HCT116 (cell line): ENCODE data around the gene KCNH6. TPM values are rescaled to one million over a fixed set of nuclear protein-coding genes. Genes with fewer than 3 reads are reported as not detected.

Experiments
- ATAC-seq: fragments of 200-7000 bp; cut with Tn5 transposase; 2 replicates; pipeline ENCODE4 v1.9.1; 2020; ENCODE audit warnings: mild to moderate bottlenecking, moderate library complexity
- BruUV-seq: library from RNA; stranded (reverse); fragments of 400-500 nt; replicated peaks from 2 replicates; lab custom pipeline; 2021; lab: Mats Ljungman, UMichigan
- CTCF ChIA-PET: fragments of 300-600 bp; sonication (Branson Sonifier 250); formaldehyde crosslinking; loops from one replicate; lab custom pipeline; 2021; ENCODE audit warnings: antibody characterized with exemption; lab: Charles Lee
- POLR2A ChIA-PET: fragments of 300-600, 350-600 bp; sonication (Branson Sonifier 250); formaldehyde crosslinking; loops from one replicate; lab custom pipeline; 2021; ENCODE audit warnings: antibody characterized with exemption; lab: Charles Lee
- RAD21 ChIA-PET, 2 experiments: fragments of 300-600 bp; sonication (Branson Sonifier 250); formaldehyde crosslinking; loops; one replicate each; lab custom pipeline; 2023; ENCODE audit warnings: low total read pairs in 2 of 2; ENCODE audit not compliant: uncharacterized antibody in 2 of 2, unreplicated experiment in 2 of 2, low non-redundant PET in 1 of 2; lab: Charles Lee
- DNase-seq: peaks from one replicate; pipeline ENCODE4 v3.0.0-alpha.2; 2010; ENCODE audit warnings: low read depth, low spot score
- H2AFZ ChIP-seq: fragments of 200-600 bp; shearing (Covaris generic), sonication (generic); 2 replicates; pipeline ENCODE4 v1.6.1; 2017; ENCODE audit warnings: low read depth, mixed run types, mixed read lengths, antibody characterized with exemption, low read length; ENCODE audit not compliant: poor library complexity, severe bottlenecking
- H3K27ac ChIP-seq: 2 replicates; pipeline ENCODE4 v1.5.1; 2012; ENCODE audit warnings: low read depth, low read length
- H3K27me3 ChIP-seq: fragments of 200-600 bp; sonication (generic); 2 replicates; pipeline ENCODE4 v1.6.1; 2016; ENCODE audit warnings: mixed run types, low read length, mixed read lengths; ENCODE audit not compliant: insufficient read depth
- H3K36me3 ChIP-seq, 2 experiments: fragments of 200-500 bp in 1 of 2; fragments of 200-600 bp in 1 of 2; sonication (Bioruptor generic) in 1 of 2; sonication (generic) in 1 of 2; 2 replicates each; pipeline versions ENCODE4 v1.5.1 to v1.6.1; 2014 to 2016; ENCODE audit warnings: low read length in 2 of 2, inconsistent platforms in 1 of 2, mixed read lengths in 1 of 2, mixed run types in 1 of 2; ENCODE audit not compliant: insufficient read depth in 2 of 2, control insufficient read depth in 1 of 2
- H3K4me1 ChIP-seq, 2 experiments: fragments of 200-600 bp in 1 of 2; sonication (generic) in 1 of 2; 2 replicates each; pipeline versions ENCODE4 v1.5.1 to v1.6.1; 2012 to 2017; ENCODE audit warnings: low read length in 2 of 2, inconsistent platforms in 1 of 2, mild to moderate bottlenecking in 1 of 2, mixed read lengths in 1 of 2, mixed run types in 1 of 2, moderate library complexity in 1 of 2; ENCODE audit not compliant: insufficient read depth in 2 of 2, control insufficient read depth in 1 of 2
- H3K4me2 ChIP-seq: fragments of 200-600 bp; sonication (generic); 2 replicates; pipeline ENCODE4 v1.6.1; 2017; ENCODE audit warnings: mixed run types, low read length, mixed read lengths
- H3K4me3 ChIP-seq, 2 experiments: fragments of 200-600 bp in 1 of 2; sonication (generic) in 1 of 2; replicated peaks in 1 of 2; 2 replicates each; pipeline ENCODE4 v1.5.1; 2011 to 2016; ENCODE audit warnings: low read length in 2 of 2, control low read depth in 1 of 2, low read depth in 1 of 2, mild to moderate bottlenecking in 1 of 2, mixed read lengths in 1 of 2, mixed run types in 1 of 2
- H3K79me2 ChIP-seq: fragments of 200-600 bp; sonication (generic); 2 replicates; pipeline ENCODE4 v1.6.1; 2017; ENCODE audit warnings: mild to moderate bottlenecking, mixed run types, low read length, moderate library complexity, mixed read lengths; ENCODE audit not compliant: insufficient read depth
- H3K9ac ChIP-seq: fragments of 200-600 bp; sonication (generic); 2 replicates; pipeline ENCODE4 v1.6.1; 2016; ENCODE audit warnings: low read length, mixed read lengths
- H3K9me2 ChIP-seq: fragments of 200-600 bp; sonication (generic), shearing (Covaris generic); 2 replicates; pipeline ENCODE4 v1.6.1; 2017; ENCODE audit warnings: mixed run types, mild to moderate bottlenecking, moderate library complexity; ENCODE audit not compliant: insufficient read depth
- H3K9me3 ChIP-seq, 2 experiments: fragments of 200-500 bp in 1 of 2; fragments of 200-600 bp in 1 of 2; sonication (Bioruptor generic) in 1 of 2; sonication (generic) in 1 of 2; 2 replicates each; pipeline ENCODE4 v1.6.1; 2014 to 2017; ENCODE audit warnings: low read length in 2 of 2, mixed read lengths in 2 of 2, inconsistent platforms in 1 of 2, low read depth in 1 of 2, mild to moderate bottlenecking in 1 of 2, mixed run types in 1 of 2, moderate library complexity in 1 of 2; ENCODE audit not compliant: control insufficient read depth in 1 of 2, insufficient read depth in 1 of 2
- H4K20me1 ChIP-seq: fragments of 200-600 bp; sonication (generic), shearing (Covaris generic); 2 replicates; pipeline ENCODE4 v1.6.1; 2017; ENCODE audit warnings: mixed run types, mild to moderate bottlenecking, moderate library complexity; ENCODE audit not compliant: insufficient read depth
- CEBPB ChIP-seq: IDR thresholded peaks from 2 replicates; pipeline ENCODE4 v1.6.1; 2012; ENCODE audit warnings: low read depth
- EGR1 ChIP-seq: IDR thresholded peaks from 2 replicates; pipeline ENCODE4 v1.6.1; 2012; ENCODE audit warnings: low read depth
- EZH2phosphoT487 ChIP-seq: fragments of 200-600 bp; IDR thresholded peaks from 2 replicates; pipeline ENCODE4 v1.6.1; 2018; ENCODE audit warnings: antibody characterized with exemption, borderline replicate concordance
- POLR2A ChIP-seq: IDR thresholded peaks from 2 replicates; pipeline ENCODE4 v1.7.0; 2011; ENCODE audit warnings: borderline replicate concordance; ENCODE audit not compliant: insufficient read depth, insufficient read length; ENCODE audit errors: extremely low read depth
- POLR2AphosphoS5 ChIP-seq: IDR thresholded peaks from 2 replicates; pipeline ENCODE4 v1.6.1; 2011; ENCODE audit warnings: mild to moderate bottlenecking, low read depth, low read length, moderate library complexity
- TCF7L2 ChIP-seq: IDR thresholded peaks from 2 replicates; pipeline ENCODE4 v1.7.0; 2011; ENCODE audit warnings: borderline replicate concordance, inconsistent platforms; ENCODE audit not compliant: insufficient read depth, insufficient read length; ENCODE audit errors: extremely low read depth
- ZFX ChIP-seq: fragments of 450-650 bp; IDR thresholded peaks from 2 replicates; pipeline ENCODE4 v1.6.1; 2017
- ZNF274 ChIP-seq: fragments of 200-500 bp; sonication (Bioruptor generic); IDR thresholded peaks from 2 replicates; pipeline ENCODE4 v1.6.1; 2014; ENCODE audit warnings: mild to moderate bottlenecking, low read depth, low read length, inconsistent platforms
- intact Hi-C: fragments of 100-400 bp; cut with micrococcal nuclease; formaldehyde crosslinking; loops from 2 replicates; pipeline ENCODE4 v1.10.0; 2022
- total RNA-seq: library from RNA; stranded (reverse); gene quantifications from one replicate; pipeline ENCODE4 v1.2.1, GENCODE V29; 2021; ENCODE audit not compliant: unreplicated experiment
- TF ChIP-seq, protein P1 (sequence below): IDR thresholded peaks from 2 replicates; pipeline ENCODE4 v1.6.1; 2012; ENCODE audit warnings: low read depth
- TF ChIP-seq, protein P2 (sequence below): IDR thresholded peaks from 2 replicates; pipeline ENCODE4 v1.6.1; 2012
- TF ChIP-seq, protein P3 (sequence below), 3 experiments: fragments of 200-600 bp in 1 of 3; sonication (generic) in 1 of 3; IDR thresholded peaks in 2 of 3; conservative IDR thresholded peaks in 1 of 3; 2 replicates each; pipeline ENCODE4 v1.5.1; 2012 to 2017; ENCODE audit warnings: low read depth in 2 of 3, low read length in 2 of 3, antibody characterized with exemption in 1 of 3, borderline replicate concordance in 1 of 3, control low read depth in 1 of 3, mild to moderate bottlenecking in 1 of 3, mixed read lengths in 1 of 3, mixed run types in 1 of 3, moderate library complexity in 1 of 3; ENCODE audit not compliant: insufficient read depth in 1 of 3
- TF ChIP-seq, protein P4 (sequence below): IDR thresholded peaks from 2 replicates; pipeline ENCODE4 v1.6.1; 2011; ENCODE audit warnings: mild to moderate bottlenecking, low read length, moderate library complexity; ENCODE audit not compliant: insufficient replicate concordance; ENCODE audit errors: extremely low read depth

The KCNH6 gene
- total RNA-seq, 1 experiment from 2014 or later: not detected

DNA sequence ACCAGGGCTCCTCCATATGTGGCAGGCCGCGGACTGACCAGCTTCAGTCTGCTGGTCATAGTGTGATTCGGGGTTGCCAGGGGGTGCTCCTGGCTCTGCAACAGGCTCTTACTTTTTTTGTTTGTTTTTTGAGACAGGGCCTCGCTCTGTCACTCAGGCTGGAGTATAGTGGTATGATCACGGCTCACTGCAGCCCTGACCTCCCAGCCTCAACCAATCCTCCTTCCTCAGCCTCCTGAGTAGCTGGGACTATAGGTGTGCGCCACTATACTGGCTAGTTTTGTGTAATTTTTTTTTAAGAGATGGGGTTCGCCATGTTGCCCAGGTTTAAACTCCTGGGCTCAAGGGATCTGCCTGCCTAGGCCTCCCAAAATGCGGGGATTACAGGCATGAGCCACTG, 11.8 kb upstream of the KCNH6 start:
- TF ChIP-seq, protein P1, sequence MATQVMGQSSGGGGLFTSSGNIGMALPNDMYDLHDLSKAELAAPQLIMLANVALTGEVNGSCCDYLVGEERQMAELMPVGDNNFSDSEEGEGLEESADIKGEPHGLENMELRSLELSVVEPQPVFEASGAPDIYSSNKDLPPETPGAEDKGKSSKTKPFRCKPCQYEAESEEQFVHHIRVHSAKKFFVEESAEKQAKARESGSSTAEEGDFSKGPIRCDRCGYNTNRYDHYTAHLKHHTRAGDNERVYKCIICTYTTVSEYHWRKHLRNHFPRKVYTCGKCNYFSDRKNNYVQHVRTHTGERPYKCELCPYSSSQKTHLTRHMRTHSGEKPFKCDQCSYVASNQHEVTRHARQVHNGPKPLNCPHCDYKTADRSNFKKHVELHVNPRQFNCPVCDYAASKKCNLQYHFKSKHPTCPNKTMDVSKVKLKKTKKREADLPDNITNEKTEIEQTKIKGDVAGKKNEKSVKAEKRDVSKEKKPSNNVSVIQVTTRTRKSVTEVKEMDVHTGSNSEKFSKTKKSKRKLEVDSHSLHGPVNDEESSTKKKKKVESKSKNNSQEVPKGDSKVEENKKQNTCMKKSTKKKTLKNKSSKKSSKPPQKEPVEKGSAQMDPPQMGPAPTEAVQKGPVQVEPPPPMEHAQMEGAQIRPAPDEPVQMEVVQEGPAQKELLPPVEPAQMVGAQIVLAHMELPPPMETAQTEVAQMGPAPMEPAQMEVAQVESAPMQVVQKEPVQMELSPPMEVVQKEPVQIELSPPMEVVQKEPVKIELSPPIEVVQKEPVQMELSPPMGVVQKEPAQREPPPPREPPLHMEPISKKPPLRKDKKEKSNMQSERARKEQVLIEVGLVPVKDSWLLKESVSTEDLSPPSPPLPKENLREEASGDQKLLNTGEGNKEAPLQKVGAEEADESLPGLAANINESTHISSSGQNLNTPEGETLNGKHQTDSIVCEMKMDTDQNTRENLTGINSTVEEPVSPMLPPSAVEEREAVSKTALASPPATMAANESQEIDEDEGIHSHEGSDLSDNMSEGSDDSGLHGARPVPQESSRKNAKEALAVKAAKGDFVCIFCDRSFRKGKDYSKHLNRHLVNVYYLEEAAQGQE: no peak
- TF ChIP-seq ZNF274 (no peak), TCF7L2 (no peak), EZH2phosphoT487 (no peak), POLR2AphosphoS5 (no peak), CEBPB (no peak), POLR2A (no peak), EGR1 (no peak), ZFX (no peak)
- TF ChIP-seq, protein P2, sequence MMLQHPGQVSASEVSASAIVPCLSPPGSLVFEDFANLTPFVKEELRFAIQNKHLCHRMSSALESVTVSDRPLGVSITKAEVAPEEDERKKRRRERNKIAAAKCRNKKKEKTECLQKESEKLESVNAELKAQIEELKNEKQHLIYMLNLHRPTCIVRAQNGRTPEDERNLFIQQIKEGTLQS: no peak
- TF ChIP-seq, protein P3, sequence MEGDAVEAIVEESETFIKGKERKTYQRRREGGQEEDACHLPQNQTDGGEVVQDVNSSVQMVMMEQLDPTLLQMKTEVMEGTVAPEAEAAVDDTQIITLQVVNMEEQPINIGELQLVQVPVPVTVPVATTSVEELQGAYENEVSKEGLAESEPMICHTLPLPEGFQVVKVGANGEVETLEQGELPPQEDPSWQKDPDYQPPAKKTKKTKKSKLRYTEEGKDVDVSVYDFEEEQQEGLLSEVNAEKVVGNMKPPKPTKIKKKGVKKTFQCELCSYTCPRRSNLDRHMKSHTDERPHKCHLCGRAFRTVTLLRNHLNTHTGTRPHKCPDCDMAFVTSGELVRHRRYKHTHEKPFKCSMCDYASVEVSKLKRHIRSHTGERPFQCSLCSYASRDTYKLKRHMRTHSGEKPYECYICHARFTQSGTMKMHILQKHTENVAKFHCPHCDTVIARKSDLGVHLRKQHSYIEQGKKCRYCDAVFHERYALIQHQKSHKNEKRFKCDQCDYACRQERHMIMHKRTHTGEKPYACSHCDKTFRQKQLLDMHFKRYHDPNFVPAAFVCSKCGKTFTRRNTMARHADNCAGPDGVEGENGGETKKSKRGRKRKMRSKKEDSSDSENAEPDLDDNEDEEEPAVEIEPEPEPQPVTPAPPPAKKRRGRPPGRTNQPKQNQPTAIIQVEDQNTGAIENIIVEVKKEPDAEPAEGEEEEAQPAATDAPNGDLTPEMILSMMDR (IDR thresholded peaks at IDR 0.05 in 2 of 3, conservative IDR thresholded peaks at IDR 0.05 in 1 of 3; ENCODE audit: borderline replicate concordance in 1 of 3, insufficient read depth in 1 of 3, low read depth in 2 of 3, low read length in 2 of 3): no peak
- TF ChIP-seq, protein P4, sequence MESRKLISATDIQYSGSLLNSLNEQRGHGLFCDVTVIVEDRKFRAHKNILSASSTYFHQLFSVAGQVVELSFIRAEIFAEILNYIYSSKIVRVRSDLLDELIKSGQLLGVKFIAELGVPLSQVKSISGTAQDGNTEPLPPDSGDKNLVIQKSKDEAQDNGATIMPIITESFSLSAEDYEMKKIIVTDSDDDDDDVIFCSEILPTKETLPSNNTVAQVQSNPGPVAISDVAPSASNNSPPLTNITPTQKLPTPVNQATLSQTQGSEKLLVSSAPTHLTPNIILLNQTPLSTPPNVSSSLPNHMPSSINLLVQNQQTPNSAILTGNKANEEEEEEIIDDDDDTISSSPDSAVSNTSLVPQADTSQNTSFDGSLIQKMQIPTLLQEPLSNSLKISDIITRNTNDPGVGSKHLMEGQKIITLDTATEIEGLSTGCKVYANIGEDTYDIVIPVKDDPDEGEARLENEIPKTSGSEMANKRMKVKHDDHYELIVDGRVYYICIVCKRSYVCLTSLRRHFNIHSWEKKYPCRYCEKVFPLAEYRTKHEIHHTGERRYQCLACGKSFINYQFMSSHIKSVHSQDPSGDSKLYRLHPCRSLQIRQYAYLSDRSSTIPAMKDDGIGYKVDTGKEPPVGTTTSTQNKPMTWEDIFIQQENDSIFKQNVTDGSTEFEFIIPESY: no peak
- TF ChIP-seq, all 23 proteins: peak for 0
- H2AFZ ChIP-seq: no peak overlapping the region
- no peak overlapping the region for H3K27ac ChIP-seq
- intact Hi-C loops: no loop called here
- no peaks in the 10 kb centered on the region for H3K9me3 ChIP-seq
- H3K27me3 ChIP-seq: peaks cover 2% of the 10 kb centered on the region
- POLR2A ChIA-PET: no interaction called here
- peaks cover under 1 to 2% of the 10 kb centered on the region in 2 experiments; a peak in 3 of 4 replicates for H3K4me1 ChIP-seq
- no peaks in the 10 kb centered on the region for H3K9me2 ChIP-seq
- DNase-seq (no peak), ATAC-seq (no peak)
- H4K20me1 ChIP-seq: no peaks in the 10 kb centered on the region
- H3K9ac ChIP-seq: no peak overlapping the region
- no peaks in the 10 kb centered on the region for H3K36me3 ChIP-seq
- no TSS peak for BruUV-seq
- CTCF ChIA-PET: no interaction called here
- H3K4me3 ChIP-seq: no peak overlapping the region
- RAD21 ChIA-PET: no interaction called here
- no peak overlapping the region for H3K4me2 ChIP-seq
- no peaks in the 10 kb centered on the region for H3K79me2 ChIP-seq
